ENCODE measurements around the gene NOP16.
A peak's percentile ranks its signal among the peaks of the same experiment; 100 is the strongest.

NOP16 gene

GRCh38 chr5:176365351-176366231 lies 22.8 kb downstream of the NOP16 start, which contains the start of gene ARL10 (continued):
- TF ChIP-seq, protein P1, sequence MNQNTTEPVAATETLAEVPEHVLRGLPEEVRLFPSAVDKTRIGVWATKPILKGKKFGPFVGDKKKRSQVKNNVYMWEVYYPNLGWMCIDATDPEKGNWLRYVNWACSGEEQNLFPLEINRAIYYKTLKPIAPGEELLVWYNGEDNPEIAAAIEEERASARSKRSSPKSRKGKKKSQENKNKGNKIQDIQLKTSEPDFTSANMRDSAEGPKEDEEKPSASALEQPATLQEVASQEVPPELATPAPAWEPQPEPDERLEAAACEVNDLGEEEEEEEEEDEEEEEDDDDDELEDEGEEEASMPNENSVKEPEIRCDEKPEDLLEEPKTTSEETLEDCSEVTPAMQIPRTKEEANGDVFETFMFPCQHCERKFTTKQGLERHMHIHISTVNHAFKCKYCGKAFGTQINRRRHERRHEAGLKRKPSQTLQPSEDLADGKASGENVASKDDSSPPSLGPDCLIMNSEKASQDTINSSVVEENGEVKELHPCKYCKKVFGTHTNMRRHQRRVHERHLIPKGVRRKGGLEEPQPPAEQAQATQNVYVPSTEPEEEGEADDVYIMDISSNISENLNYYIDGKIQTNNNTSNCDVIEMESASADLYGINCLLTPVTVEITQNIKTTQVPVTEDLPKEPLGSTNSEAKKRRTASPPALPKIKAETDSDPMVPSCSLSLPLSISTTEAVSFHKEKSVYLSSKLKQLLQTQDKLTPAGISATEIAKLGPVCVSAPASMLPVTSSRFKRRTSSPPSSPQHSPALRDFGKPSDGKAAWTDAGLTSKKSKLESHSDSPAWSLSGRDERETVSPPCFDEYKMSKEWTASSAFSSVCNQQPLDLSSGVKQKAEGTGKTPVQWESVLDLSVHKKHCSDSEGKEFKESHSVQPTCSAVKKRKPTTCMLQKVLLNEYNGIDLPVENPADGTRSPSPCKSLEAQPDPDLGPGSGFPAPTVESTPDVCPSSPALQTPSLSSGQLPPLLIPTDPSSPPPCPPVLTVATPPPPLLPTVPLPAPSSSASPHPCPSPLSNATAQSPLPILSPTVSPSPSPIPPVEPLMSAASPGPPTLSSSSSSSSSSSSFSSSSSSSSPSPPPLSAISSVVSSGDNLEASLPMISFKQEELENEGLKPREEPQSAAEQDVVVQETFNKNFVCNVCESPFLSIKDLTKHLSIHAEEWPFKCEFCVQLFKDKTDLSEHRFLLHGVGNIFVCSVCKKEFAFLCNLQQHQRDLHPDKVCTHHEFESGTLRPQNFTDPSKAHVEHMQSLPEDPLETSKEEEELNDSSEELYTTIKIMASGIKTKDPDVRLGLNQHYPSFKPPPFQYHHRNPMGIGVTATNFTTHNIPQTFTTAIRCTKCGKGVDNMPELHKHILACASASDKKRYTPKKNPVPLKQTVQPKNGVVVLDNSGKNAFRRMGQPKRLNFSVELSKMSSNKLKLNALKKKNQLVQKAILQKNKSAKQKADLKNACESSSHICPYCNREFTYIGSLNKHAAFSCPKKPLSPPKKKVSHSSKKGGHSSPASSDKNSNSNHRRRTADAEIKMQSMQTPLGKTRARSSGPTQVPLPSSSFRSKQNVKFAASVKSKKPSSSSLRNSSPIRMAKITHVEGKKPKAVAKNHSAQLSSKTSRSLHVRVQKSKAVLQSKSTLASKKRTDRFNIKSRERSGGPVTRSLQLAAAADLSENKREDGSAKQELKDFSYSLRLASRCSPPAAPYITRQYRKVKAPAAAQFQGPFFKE (tag by site-specific recombination; IDR thresholded peaks at IDR 0.05; ENCODE audit: borderline replicate concordance) = no peak
- TF ChIP-seq ZNF354C (tag by site-specific recombination; IDR thresholded peaks at IDR 0.05; ENCODE audit: borderline replicate concordance, low read depth) = no peak
- TF ChIP-seq, protein P2, sequence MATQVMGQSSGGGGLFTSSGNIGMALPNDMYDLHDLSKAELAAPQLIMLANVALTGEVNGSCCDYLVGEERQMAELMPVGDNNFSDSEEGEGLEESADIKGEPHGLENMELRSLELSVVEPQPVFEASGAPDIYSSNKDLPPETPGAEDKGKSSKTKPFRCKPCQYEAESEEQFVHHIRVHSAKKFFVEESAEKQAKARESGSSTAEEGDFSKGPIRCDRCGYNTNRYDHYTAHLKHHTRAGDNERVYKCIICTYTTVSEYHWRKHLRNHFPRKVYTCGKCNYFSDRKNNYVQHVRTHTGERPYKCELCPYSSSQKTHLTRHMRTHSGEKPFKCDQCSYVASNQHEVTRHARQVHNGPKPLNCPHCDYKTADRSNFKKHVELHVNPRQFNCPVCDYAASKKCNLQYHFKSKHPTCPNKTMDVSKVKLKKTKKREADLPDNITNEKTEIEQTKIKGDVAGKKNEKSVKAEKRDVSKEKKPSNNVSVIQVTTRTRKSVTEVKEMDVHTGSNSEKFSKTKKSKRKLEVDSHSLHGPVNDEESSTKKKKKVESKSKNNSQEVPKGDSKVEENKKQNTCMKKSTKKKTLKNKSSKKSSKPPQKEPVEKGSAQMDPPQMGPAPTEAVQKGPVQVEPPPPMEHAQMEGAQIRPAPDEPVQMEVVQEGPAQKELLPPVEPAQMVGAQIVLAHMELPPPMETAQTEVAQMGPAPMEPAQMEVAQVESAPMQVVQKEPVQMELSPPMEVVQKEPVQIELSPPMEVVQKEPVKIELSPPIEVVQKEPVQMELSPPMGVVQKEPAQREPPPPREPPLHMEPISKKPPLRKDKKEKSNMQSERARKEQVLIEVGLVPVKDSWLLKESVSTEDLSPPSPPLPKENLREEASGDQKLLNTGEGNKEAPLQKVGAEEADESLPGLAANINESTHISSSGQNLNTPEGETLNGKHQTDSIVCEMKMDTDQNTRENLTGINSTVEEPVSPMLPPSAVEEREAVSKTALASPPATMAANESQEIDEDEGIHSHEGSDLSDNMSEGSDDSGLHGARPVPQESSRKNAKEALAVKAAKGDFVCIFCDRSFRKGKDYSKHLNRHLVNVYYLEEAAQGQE (tag by site-specific recombination; IDR thresholded peaks at IDR 0.05) = no peak
- no peak for TF ChIP-seq ZNF132 (tag by site-specific recombination; IDR thresholded peaks at IDR 0.05; ENCODE audit: borderline replicate concordance)
- TF ChIP-seq PBX3 (CRISPR knock-in tag; IDR thresholded peaks at IDR 0.05) = peak; percentile 59; the same call in 1 of the 2 replicates
- TF ChIP-seq ZNF274 (IDR thresholded peaks at IDR 0.05; ENCODE audit: low read length) = no peak
- no peak for TF ChIP-seq ZNF274 (tag by site-specific recombination; IDR thresholded peaks at IDR 0.05; ENCODE audit: borderline replicate concordance)
- no peak for TF ChIP-seq SP3 (tag by site-specific recombination; IDR thresholded peaks at IDR 0.05)
- TF ChIP-seq TRIM28 (IDR thresholded peaks at IDR 0.05; ENCODE audit: borderline replicate concordance, low read length) = no peak
- TF ChIP-seq, protein P3, sequence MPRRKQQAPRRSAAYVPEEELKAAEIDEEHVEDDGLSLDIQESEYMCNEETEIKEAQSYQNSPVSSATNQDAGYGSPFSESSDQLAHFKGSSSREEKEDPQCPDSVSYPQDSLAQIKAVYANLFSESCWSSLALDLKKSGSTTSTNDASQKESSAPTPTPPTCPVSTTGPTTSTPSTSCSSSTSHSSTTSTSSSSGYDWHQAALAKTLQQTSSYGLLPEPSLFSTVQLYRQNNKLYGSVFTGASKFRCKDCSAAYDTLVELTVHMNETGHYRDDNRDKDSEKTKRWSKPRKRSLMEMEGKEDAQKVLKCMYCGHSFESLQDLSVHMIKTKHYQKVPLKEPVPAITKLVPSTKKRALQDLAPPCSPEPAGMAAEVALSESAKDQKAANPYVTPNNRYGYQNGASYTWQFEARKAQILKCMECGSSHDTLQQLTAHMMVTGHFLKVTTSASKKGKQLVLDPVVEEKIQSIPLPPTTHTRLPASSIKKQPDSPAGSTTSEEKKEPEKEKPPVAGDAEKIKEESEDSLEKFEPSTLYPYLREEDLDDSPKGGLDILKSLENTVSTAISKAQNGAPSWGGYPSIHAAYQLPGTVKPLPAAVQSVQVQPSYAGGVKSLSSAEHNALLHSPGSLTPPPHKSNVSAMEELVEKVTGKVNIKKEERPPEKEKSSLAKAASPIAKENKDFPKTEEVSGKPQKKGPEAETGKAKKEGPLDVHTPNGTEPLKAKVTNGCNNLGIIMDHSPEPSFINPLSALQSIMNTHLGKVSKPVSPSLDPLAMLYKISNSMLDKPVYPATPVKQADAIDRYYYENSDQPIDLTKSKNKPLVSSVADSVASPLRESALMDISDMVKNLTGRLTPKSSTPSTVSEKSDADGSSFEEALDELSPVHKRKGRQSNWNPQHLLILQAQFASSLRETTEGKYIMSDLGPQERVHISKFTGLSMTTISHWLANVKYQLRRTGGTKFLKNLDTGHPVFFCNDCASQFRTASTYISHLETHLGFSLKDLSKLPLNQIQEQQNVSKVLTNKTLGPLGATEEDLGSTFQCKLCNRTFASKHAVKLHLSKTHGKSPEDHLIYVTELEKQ (tag by site-specific recombination; IDR thresholded peaks at IDR 0.05; ENCODE audit: borderline replicate concordance) = no peak
- TF ChIP-seq ZNF214 (tag by site-specific recombination; IDR thresholded peaks at IDR 0.05; ENCODE audit: borderline replicate concordance) = no peak
- no peak for TF ChIP-seq ZNF16 (tag by site-specific recombination; IDR thresholded peaks at IDR 0.05; ENCODE audit: low read depth)
- no peak for TF ChIP-seq MEIS1 (CRISPR knock-in tag; IDR thresholded peaks at IDR 0.05; ENCODE audit: borderline replicate concordance)
- no peak for TF ChIP-seq OSR2 (tag by site-specific recombination; IDR thresholded peaks at IDR 0.05)
- TF ChIP-seq ZNF155 (tag by site-specific recombination; IDR thresholded peaks at IDR 0.05) = no peak
- TF ChIP-seq ZNF18 (tag by site-specific recombination; IDR thresholded peaks at IDR 0.05) = no peak
- no peak for TF ChIP-seq ZNF785 (tag by site-specific recombination; IDR thresholded peaks at IDR 0.05)
- 0 out of 2 replicates have a peak, but pooled peaks have one; percentile 20 for TF ChIP-seq ZBTB11 (tag by site-specific recombination; conservative IDR thresholded peaks at IDR 0.05; ENCODE audit: low read depth)

All from HEK293 (cell line).